Right renal pelvis (tissue), 4 donors: Measurements from ENCODE around the gene MAML2. TPM values are rescaled to one million over a fixed set of nuclear protein-coding genes. Genes with fewer than 3 reads are reported as not detected.
A peak's percentile ranks its signal among the peaks of the same experiment; 100 is the strongest.

Source experiments
- DNase-seq, 4 donors: peaks; one replicate each; pipeline ENCODE4 v3.0.0-alpha.2; 2013; ENCODE audit warnings: low read depth in 4 of 4, low spot score in 3 of 4, missing footprints in 1 of 4
- polyA plus RNA-seq, 4 donors: library from polyadenylated mRNA; unstranded; fragments of 120-200 nt; gene quantifications; one replicate each; pipeline ENCODE4 v1.2.1, GENCODE V29; 2013; ENCODE audit not compliant: insufficient read length in 4 of 4

The MAML2 gene
- polyA plus RNA-seq, 4 donors = 28.0 to 34.9 (median 33.1) TPM

- DNase-seq = no peak
These were observed 175.7 kb downstream of the MAML2 start for GRCh38 chr11:96167203-96167758.

GRCh38 chr11:96162816-96163499, 180.0 kb downstream of the MAML2 start:
- DNase-seq = no peak

- no peak for DNase-seq
These were observed 181.5 kb downstream of the MAML2 start for GRCh38 chr11:96161307-96162089.

GRCh38 chr11:96160732-96161306, 182.2 kb downstream of the MAML2 start:
- DNase-seq = no peak

GRCh38 chr11:96159968-96160367, 183.0 kb downstream of the MAML2 start:
- DNase-seq = no peak

GRCh38 chr11:96158126-96158525, 184.9 kb downstream of the MAML2 start:
- DNase-seq = no peak

GRCh38 chr11:96157517-96157873, 185.5 kb downstream of the MAML2 start:
- DNase-seq = no peak

- no peak for DNase-seq
These were observed 186.6 kb downstream of the MAML2 start for GRCh38 chr11:96156379-96156722.

GRCh38 chr11:96155627-96156378, 187.2 kb downstream of the MAML2 start:
- DNase-seq = peak in 1 of 4 donors; percentile 76

GRCh38 chr11:96154802-96155520, 188.0 kb downstream of the MAML2 start:
- DNase-seq = no peak

- DNase-seq = no peak
These were observed 190.4 kb downstream of the MAML2 start for GRCh38 chr11:96152623-96153022.

- DNase-seq = no peak
These were observed 191.5 kb downstream of the MAML2 start for GRCh38 chr11:96151501-96151900.

- no peak for DNase-seq
These were observed 192.4 kb downstream of the MAML2 start for GRCh38 chr11:96150609-96151008.

- DNase-seq = no peak
These were observed 193.0 kb downstream of the MAML2 start for GRCh38 chr11:96149743-96150555.

GRCh38 chr11:96147906-96148486, 195.0 kb downstream of the MAML2 start:
- DNase-seq = no peak

GRCh38 chr11:96147186-96147585, 195.8 kb downstream of the MAML2 start:
- DNase-seq = no peak

GRCh38 chr11:96146765-96147164, 196.2 kb downstream of the MAML2 start:
- no peak for DNase-seq

- no peak for DNase-seq
These were observed 197.8 kb downstream of the MAML2 start for GRCh38 chr11:96145163-96145585.

GRCh38 chr11:96144553-96144952, 198.4 kb downstream of the MAML2 start:
- DNase-seq = no peak
